Loucy (cell line): ENCODE data around the gene IRAK1.

Source experiments
- H2AFZ ChIP-seq: fragments of 200-600 bp; sonication (generic); 2 replicates; pipeline ENCODE4 v1.6.0; 2016; ENCODE audit warnings: antibody characterized with exemption, mild to moderate bottlenecking, low read length, moderate library complexity
- H3F3A ChIP-seq: fragments of 200-600 bp; 2 replicates; pipeline ENCODE4 v1.6.0; 2016; ENCODE audit warnings: antibody characterized with exemption, low read depth, mild to moderate bottlenecking
- H3K27me3 ChIP-seq: fragments of 200-600 bp; sonication (generic); 2 replicates; pipeline ENCODE4 v1.6.1; 2014; ENCODE audit warnings: low read length, mild to moderate bottlenecking; ENCODE audit not compliant: insufficient read depth, poor library complexity, severe bottlenecking
- H3K36me3 ChIP-seq: fragments of 200-600 bp; sonication (generic); 2 replicates; pipeline ENCODE4 v1.6.1; 2016; ENCODE audit warnings: low read length; ENCODE audit not compliant: insufficient read depth
- H3K4me1 ChIP-seq: fragments of 200-600 bp; sonication (generic); 2 replicates; pipeline ENCODE4 v1.5.1; 2014; ENCODE audit warnings: low read length, mild to moderate bottlenecking; ENCODE audit not compliant: insufficient read depth, poor library complexity, severe bottlenecking
- H3K4me2 ChIP-seq: fragments of 200-600 bp; sonication (generic); 2 replicates; pipeline ENCODE4 v1.6.0; 2014; ENCODE audit warnings: antibody characterized with exemption, low read length, low read depth, mild to moderate bottlenecking; ENCODE audit not compliant: poor library complexity, severe bottlenecking
- H3K4me3 ChIP-seq: fragments of 200-600 bp; sonication (generic); 2 replicates; pipeline ENCODE4 v1.5.1; 2014; ENCODE audit warnings: low read length, mild to moderate bottlenecking, mixed read lengths; ENCODE audit not compliant: poor library complexity, severe bottlenecking
- H3K79me2 ChIP-seq: fragments of 200-600 bp; sonication (generic); 2 replicates; pipeline ENCODE4 v1.6.1; 2014; ENCODE audit warnings: low read length; ENCODE audit not compliant: insufficient read depth
- H3K9ac ChIP-seq: fragments of 200-600 bp; sonication (generic); 2 replicates; pipeline ENCODE4 v1.6.0; 2014; ENCODE audit warnings: mild to moderate bottlenecking, low read depth, low read length, moderate library complexity; ENCODE audit not compliant: poor library complexity, severe bottlenecking
- H3K9me2 ChIP-seq: fragments of 200-600 bp; sonication (generic); replicated peaks from 2 replicates; pipeline ENCODE4 v1.6.1; 2016; ENCODE audit warnings: low read depth, low read length, mixed read lengths
- H3K9me3 ChIP-seq: fragments of 200-600 bp; sonication (generic); 2 replicates; pipeline ENCODE4 v1.6.1; 2014; ENCODE audit warnings: mild to moderate bottlenecking, antibody characterized with exemption, low read length, low read depth; ENCODE audit not compliant: insufficient read depth
- H4K20me1 ChIP-seq: fragments of 200-600 bp; sonication (generic); 2 replicates; pipeline ENCODE4 v1.6.0; 2014; ENCODE audit warnings: antibody characterized with exemption, low read length, mild to moderate bottlenecking; ENCODE audit not compliant: insufficient read depth, poor library complexity, severe bottlenecking
- EZH2phosphoT487 ChIP-seq: fragments of 200-600 bp; IDR thresholded peaks from 2 replicates; pipeline ENCODE4 v1.6.1; 2018; ENCODE audit warnings: antibody characterized with exemption, mild to moderate bottlenecking, moderate library complexity, borderline replicate concordance
- TF ChIP-seq, protein P1 (sequence below): fragments of 200-600 bp; sonication (generic); conservative IDR thresholded peaks from 2 replicates; pipeline ENCODE4 v1.5.1; 2014; ENCODE audit warnings: mild to moderate bottlenecking, antibody characterized with exemption, low read length

The IRAK1 gene

DNA sequence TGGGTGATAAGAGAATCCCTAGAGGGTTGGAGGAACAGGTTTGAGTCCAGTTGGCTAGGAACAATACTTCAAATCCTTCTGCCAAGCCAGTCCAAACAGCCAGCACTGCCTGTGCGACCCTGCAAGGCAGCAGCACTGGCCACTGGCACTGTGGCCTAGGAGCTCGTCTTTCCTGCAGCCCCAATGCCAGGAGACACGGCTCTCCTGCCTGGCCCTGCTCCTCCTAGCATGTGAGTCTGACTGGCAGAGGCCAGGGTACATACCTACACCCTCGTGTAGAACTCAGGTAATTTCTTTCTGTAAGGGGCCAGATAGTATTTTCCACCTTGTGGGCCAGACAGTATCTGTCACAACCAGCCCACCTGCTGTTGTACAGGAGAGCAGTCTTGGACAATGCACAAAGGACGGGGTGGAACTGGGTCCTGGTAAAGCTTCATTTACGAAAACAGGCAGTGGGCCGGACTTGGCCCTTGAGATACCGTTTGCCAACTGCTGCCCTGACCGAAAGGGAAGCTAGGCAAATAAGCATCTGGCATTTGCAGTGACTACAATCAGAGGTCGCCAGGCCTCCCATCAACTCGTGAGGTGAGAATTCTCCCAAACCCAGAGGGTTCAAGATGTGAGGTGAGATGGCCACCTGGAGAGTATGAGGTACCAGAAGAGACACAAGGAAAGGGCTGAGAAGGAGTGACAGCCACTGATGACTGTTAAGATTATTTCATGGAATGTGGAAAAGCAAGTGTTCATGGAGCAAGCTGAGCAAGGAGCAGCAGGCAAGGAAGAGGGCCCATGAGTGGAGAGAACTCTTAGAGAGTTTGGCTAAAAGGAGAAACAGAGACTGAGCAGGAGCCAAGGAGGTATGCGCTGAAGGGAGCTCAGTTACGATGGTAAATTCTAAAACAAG is 29.8 kb upstream of the IRAK1 start:
- H3K9me2 ChIP-seq, result no peaks in the 10 kb centered on the region
- no peaks in the 10 kb centered on the region for H3K27me3 ChIP-seq
- H2AFZ ChIP-seq, result no peak overlapping the region
- H3F3A ChIP-seq, result no peaks in the 10 kb centered on the region
- H3K4me3 ChIP-seq, result no peak overlapping the region
- H3K9ac ChIP-seq, result no peak overlapping the region
- no peaks in the 10 kb centered on the region for H3K9me3 ChIP-seq
- H3K4me1 ChIP-seq, result no peaks in the 10 kb centered on the region
- H4K20me1 ChIP-seq, result peaks cover 14% of the 10 kb centered on the region
- H3K36me3 ChIP-seq, result peaks cover 45% of the 10 kb centered on the region; the same call in 1 of the 2 replicates
- TF ChIP-seq, protein P1, sequence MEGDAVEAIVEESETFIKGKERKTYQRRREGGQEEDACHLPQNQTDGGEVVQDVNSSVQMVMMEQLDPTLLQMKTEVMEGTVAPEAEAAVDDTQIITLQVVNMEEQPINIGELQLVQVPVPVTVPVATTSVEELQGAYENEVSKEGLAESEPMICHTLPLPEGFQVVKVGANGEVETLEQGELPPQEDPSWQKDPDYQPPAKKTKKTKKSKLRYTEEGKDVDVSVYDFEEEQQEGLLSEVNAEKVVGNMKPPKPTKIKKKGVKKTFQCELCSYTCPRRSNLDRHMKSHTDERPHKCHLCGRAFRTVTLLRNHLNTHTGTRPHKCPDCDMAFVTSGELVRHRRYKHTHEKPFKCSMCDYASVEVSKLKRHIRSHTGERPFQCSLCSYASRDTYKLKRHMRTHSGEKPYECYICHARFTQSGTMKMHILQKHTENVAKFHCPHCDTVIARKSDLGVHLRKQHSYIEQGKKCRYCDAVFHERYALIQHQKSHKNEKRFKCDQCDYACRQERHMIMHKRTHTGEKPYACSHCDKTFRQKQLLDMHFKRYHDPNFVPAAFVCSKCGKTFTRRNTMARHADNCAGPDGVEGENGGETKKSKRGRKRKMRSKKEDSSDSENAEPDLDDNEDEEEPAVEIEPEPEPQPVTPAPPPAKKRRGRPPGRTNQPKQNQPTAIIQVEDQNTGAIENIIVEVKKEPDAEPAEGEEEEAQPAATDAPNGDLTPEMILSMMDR, result no peak
- no peak for TF ChIP-seq EZH2phosphoT487
- peaks cover 86% of the 10 kb centered on the region for H3K79me2 ChIP-seq
- H3K4me2 ChIP-seq, result no peak overlapping the region

DNA sequence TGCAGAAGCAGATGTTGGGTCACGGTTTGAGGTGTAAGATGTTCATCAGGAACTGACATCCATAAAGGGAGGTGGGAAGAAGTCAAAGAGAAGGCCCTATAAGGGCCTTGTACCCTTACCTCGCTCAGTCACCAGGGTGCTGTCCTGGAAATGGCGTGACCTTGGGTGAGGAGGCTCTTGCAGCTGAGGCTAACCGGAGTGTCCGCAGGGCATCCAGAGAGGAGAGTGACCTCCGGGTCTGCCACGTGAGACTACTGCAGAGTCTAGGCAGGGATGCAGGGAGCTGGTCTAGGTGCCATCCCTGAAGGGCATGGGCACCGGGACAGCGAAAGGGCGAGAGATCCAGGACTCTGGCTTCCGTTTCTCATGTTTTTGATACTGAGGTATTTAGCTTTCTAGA is 28.7 kb upstream of the IRAK1 start:
- no peaks in the 10 kb centered on the region for H3K4me1 ChIP-seq
- H3K9ac ChIP-seq, result no peak overlapping the region
- no peaks in the 10 kb centered on the region for H3K27me3 ChIP-seq
- H3K4me3 ChIP-seq, result no peak overlapping the region
- peaks cover 83% of the 10 kb centered on the region for H3K79me2 ChIP-seq
- H2AFZ ChIP-seq, result no peak overlapping the region
- H3F3A ChIP-seq, result no peaks in the 10 kb centered on the region
- no peak for TF ChIP-seq EZH2phosphoT487
- TF ChIP-seq, protein P1, result no peak
- no peak overlapping the region for H3K4me2 ChIP-seq
- H3K9me2 ChIP-seq, result no peaks in the 10 kb centered on the region
- peaks cover 14% of the 10 kb centered on the region for H4K20me1 ChIP-seq
- H3K9me3 ChIP-seq, result no peaks in the 10 kb centered on the region
- peaks cover 41% of the 10 kb centered on the region; the same call in 1 of the 2 replicates for H3K36me3 ChIP-seq

DNA sequence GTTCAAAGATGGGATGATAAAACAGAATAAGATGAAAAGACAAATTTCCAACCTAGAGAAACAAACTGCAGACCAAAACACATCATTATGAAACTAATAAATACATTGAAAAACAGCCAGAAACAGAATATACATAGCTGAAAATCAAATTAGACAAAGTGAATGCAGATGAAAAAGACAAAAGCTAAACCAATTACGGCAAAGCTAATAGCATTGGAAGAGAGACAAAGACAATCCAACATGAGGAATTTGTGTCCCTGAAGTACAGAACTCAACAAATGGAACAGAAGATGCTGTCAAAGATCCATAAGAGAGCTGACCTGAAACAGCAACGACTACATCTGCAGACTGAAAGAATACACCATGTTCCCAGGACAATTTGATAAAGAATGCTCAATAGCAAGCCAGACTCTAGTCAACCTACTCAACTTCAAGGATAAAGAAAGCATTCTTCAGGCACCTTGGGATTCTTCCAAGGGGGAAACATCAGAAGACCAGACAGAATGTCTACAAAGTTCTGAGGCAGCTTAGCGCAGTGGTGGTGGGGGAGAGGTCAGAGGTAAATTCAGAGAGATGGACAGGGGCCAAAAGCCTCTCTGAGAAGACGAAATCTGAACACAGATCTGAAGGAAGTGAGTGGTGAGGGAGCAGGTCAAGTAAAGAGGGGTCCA is 27.4 kb upstream of the IRAK1 start:
- Histone ChIP-seq H3F3A (no peaks in the 10 kb centered on the region), H3K9ac (no peak overlapping the region), H3K36me3 (peaks cover 35% of the 10 kb centered on the region; the same call in 1 of the 2 replicates), H3K4me1 (no peaks in the 10 kb centered on the region), H3K9me3 (no peaks in the 10 kb centered on the region), H2AFZ (no peak overlapping the region), H3K4me2 (no peak overlapping the region), H4K20me1 (peaks cover 9% of the 10 kb centered on the region), H3K9me2 (no peaks in the 10 kb centered on the region), H3K27me3 (no peaks in the 10 kb centered on the region), H3K4me3 (no peak overlapping the region), H3K79me2 (peaks cover 84% of the 10 kb centered on the region)
- no peak for TF ChIP-seq EZH2phosphoT487
- TF ChIP-seq, protein P1, result no peak
